Renal pelvis (tissue), 4 donors: ENCODE results near the gene LCLAT1. TPM values are rescaled to one million over a fixed set of nuclear protein-coding genes. Genes with fewer than 3 reads are reported as not detected.

Experiments
- DNase-seq: peaks from one replicate; pipeline ENCODE4 v3.0.0-alpha.2; 2013
- polyA plus RNA-seq, 3 donors: library from polyadenylated mRNA; unstranded; fragments of 120-200 nt; gene quantifications; one replicate each; pipeline ENCODE4 v1.2.1, GENCODE V29; 2013; ENCODE audit not compliant: insufficient read length in 3 of 3

Gene LCLAT1
- polyA plus RNA-seq, 3 donors, result 16.7 to 21.0 (median 20.6) TPM

DNA sequence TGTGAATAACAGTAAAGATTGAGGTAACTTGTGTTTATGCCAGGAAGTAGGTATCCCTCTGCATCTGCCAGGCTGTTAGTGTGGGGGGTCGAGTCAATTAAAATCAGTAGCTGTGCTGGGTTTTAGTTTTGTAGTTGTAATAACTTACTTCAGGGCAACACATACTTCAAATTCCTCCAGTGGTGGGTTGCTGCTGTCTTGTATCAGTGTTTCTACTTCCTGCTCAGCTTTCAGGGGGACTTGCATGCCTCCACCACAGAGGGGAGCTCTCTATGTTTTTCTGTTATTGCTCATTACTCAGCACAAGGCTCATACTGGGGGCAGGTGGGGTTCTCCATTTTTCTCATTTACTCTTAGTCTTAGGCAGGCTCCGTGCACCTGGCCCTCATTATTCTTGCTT is 223.4 kb downstream of the LCLAT1 start:
- no peak for DNase-seq

DNA sequence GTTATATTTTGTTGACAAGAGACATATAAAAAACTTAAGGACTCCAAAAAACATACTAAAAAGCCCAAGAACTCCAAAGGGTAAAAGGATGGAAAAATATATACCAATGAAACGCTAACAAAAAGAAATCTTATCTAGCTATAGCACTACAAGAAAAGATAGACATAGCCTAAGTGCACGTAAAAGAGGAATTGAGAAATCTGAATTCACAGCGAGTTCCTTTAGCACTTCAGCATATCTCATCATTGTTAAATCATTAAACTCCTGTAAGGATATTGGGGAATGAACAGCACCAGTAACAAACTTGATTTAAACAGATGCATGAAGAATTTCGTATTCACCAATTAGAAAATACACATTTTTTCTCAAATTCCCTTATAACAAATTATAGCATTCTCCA is 226.1 kb downstream of the LCLAT1 start:
- no peak for DNase-seq

DNA sequence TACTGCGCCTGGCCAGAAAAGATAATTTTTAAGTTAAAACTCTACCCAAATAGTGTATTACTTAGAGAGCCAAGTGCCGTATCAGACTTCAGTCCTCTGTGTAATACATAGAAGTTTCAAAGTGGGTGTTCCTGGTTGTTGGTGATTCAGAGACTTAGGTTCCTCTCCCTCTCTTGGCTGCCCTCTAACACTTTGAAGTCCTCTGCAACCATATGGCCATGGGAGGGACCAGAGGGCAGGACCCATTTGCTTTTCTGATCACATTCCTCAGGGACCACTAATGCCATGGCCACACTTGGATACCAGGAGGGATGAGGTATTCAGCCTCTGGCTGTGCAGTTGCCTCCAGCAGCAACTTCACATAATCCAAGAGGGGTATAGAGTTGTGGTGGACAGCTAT is 228.7 kb downstream of the LCLAT1 start:
- no peak for DNase-seq

DNA sequence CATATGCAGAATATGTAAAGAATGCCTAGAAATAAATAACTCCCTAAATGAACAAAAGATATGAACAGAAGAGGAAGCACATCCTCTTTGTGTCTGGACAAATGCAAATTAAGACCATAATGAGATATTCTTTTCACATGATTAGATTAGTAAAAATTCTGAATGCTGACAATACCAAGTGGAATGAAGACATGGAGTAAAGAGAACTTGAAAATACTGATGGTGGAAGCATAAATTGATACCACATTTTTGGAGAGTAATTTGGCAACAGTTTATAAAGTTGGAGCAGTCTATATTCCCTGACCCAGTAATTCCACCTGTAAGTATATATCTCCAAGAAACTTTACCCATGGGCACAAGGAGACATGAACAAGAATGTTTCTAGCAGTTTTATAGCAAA is 230.2 kb downstream of the LCLAT1 start:
- DNase-seq, result no peak

- no peak for DNase-seq
These were observed 230.9 kb downstream of the LCLAT1 start for GRCh38 chr2:30677861-30678385.

DNA sequence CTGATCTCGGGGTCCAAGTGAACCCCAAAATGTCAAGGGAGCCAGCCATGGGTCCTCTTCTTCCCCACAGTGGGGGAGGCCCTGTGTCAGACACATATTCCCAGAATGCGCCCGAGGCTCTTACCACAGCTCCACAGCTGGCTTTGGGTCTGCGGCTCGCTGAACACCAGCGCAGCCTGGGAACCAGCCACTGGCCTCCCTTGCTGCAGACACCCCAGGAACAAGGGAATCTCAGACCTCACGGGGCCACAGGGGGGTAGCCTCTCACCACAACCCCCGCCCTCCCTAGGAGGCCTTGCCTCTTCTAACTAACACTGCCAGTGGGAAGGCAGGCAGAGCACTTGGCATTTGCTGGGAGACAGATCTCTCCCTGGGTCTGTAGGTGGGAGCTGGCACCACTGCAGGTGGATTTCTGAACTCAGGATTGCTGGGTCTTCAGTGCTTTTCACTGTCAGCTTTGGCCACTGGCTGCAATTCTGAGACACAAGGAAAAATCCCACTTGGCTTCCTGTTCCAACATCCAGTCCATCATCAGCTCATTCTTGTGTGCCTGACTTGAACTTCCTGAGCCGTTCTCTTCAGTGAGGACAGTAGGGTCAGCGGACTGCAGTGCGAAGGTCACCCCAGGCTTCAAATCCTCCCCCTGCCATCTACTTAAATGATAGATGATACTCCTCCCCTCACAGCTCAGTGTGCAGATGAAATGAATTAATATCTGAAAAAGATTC is 231.5 kb downstream of the LCLAT1 start:
- DNase-seq, result no peak

DNA sequence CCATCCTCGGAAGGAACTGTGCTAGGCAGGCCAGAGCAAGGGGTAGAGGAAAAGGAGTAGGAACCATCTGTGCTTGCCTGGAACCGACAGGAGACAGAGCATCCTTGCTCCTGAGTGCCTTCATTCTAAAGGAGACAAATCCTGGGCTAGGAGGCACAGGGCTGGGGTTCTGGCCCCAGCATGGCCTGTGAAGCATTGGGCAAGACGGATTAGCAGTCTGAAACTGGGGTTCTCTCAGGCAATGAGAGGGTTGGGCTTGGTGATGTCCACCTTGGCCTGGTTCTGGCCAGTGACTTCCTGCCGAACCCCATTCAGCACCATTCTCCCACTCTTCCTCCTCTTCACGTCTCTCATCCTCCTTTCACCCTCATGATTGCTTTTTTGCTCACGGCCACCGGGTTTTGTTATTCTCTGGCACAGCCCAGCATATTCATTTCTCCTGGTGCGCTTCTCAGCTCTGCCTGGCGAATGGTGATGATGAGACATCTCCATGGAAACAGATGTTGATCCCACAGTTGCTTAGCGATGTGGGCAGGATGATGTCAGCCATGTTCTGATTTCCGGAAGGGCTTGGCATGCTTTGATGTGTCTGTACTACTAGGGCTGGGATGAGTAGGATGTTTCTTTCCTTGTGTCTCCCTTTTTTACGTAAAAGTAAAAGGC is 232.5 kb downstream of the LCLAT1 start:
- no peak for DNase-seq

GRCh38 chr2:30680121-30680520 is 233.1 kb downstream of the LCLAT1 start:
- no peak for DNase-seq

DNA sequence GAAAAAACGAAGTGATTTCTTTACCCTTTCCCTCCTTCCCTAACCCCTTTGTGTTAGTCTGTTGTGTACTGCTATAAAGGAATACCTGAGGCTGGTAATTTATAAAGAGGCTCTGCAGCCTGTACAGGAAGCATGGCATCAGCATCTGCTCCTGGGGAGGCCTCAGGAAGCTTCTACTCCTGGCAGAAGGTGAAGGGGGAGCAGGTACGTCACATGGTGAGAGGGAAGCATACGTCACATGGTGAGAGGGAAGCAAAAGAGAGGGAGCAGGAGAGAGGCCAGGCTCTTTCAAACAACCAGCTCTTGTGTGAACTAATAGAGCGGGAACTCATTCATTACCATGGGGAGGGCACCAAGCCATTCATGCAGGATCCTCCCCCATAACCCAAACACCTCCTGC is 234.0 kb downstream of the LCLAT1 start:
- DNase-seq, result no peak

DNA sequence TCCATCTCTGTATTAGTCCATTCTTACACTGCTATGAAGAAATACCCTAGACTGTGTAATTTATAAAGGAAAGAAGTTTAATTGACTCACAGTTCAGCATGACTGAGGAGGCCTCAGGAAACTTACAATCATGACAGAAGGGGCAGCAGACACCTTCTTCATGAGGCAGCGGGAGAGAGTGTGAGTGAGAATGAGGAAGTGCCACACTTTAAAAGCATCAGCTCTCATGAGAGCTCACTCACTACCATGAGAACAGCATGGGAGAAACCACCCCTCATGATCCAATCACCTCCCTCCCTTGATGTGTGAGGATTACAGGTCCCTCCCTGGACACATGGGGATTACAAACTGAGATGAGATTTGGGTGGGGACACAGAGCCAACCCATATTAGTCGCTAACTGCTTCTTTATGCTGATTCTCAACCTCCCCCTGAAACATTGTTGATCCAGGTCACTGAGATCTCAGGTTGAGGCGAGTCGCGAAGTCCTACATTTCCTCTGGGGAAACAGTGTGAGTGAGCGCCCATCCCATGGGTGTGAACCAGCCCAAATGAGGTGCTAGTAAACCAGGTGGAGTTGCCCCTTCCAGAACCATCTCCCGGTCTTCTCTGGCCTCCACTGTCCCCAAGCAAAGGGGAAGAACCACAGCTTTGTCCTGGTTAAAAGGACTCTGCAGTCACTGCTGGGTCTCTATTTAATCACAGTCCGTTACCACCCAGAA is 236.3 kb downstream of the LCLAT1 start:
- DNase-seq, result no peak

DNA sequence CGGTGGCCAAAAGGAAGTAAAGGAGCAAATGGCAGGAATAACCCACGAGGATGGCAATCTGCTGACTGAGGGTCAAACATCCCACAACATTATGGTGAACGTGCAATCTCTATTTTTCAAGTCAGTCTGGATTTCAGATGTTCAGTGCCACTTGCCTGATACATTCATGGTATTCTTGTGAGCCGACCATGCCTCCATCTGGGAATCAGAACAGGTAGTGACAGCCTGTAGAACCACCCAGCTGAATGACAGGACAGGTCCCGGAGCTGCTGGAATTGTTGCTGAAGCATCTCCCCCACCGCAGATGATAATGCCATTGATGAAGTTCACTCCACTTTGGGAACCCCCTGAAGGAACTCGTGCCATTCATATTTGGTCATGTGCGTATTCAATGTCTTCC is 237.0 kb downstream of the LCLAT1 start:
- DNase-seq, result no peak

DNA sequence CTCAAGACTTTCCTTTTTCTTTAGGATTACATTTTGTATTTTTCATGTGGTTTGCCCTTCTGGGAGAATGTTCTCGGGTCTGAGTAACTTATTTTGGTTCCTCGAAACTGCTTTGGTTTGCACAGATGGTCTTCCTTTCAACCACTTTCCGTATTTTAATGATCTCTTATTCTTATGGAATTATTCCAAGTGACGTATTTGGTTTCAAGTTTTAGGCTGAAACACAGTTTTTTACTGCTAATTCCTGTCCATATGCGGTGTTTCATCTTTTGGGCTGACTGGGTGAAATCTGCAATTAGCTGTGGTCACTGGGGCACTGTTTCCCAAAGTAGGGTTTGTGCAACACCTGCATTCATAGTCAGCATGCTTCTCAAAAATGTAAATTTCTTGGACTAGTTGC is 237.5 kb downstream of the LCLAT1 start:
- no peak for DNase-seq

DNA sequence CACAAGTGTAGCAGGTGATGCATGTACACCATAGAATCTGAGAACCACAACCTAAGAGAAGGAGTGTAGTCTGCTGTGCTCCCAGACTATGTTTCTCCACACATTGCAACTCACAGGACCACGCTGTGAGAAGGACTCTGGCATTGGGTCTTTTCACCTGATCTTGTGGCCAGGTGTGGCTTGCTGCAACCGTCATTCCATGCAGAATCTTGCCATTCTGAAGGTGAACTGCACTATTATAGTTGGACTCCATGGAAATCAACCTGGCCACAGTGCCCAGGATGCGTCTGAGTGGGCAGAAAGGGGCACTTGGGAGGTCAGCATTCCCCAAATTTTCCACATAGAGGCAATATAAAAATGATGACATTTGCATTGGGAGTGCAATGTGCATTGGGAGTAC is 237.9 kb downstream of the LCLAT1 start:
- DNase-seq, result no peak

DNA sequence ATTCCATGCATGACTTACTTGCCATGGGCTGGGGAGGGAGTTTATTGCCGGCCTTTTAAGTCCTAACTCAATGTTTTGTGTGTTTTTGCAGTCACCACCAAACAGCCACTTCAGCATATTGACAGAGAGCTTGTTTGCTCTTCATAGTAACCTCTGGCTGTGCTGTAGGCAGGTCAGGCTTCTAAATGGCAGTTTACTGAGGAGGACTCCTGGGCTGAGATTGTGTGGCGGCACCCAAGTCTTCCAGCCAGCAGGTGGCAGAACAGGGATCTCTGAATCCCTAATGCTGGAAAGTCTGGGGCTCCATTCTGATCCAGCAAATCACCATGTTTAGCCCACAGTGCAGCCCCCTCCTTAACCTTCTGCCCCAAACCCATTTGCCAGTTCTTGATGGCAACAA is 239.0 kb downstream of the LCLAT1 start:
- DNase-seq, result no peak

GRCh38 chr2:30686669-30687068 is 239.6 kb downstream of the LCLAT1 start:
- no peak for DNase-seq

GRCh38 chr2:30688956-30689401 is 241.9 kb downstream of the LCLAT1 start:
- no peak for DNase-seq

GRCh38 chr2:30689496-30690125 is 242.6 kb downstream of the LCLAT1 start:
- DNase-seq, result no peak

DNA sequence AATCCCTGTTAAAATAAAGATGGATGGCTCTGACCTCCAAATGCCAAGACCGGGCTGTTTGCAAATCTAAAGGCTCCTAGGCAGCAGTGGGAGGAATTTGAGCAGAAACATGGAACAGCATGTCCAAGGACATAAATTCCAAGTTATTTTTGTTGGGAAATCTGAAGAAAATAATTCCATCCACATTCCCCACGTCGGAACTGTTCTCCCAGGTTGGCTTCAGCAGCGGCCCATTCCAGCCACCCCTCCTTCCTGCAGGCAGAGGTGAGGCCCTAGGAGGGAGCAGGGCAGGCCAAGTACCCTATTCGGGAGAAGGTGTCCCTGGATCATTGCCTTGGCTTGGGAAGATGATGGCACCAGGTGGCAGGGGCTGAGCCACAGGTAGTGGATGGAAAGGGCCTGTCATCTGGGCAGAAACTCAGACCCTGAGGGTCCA is 243.1 kb downstream of the LCLAT1 start:
- no peak for DNase-seq

DNA sequence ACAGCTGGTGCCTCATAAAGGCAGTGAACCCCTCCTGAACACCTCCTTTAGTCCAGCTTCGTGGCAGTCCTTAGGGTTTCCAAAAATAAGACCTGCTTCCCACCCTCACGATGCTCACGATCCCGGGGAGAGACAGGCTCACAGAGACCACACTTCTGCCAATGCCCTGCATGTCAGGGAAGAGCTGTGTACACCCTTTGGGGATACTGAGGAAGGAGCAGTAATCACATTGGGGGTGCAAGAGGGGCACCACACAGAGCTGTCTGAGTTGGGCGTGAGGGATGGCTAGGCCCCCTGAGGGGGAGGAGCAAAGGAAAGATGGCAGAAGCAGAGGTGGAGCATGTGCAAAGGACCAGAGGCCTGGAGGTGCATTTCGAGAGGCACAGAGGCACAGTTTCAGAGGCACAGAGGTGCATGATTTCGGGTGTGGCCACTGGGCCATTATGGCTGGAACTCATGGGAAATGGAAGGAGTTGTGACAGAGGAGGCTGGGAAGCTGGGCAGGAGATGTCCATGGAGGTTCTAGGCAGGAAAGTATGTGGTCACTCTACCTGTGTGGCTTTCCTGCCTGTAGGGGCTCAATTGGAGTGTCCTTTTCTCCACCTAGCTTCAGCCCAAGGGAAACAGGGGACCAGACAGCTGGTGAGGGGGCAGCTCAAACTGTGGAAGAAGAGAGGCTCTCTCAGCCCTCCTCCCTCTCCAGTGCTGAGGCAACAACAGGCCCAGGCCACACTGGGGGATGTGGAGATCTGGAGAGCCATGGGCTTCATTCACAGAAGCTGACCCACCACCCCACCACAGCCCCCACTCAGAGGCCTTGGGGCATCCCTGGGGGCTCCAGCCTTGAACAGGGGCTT is 244.3 kb downstream of the LCLAT1 start:
- DNase-seq, result no peak

DNA sequence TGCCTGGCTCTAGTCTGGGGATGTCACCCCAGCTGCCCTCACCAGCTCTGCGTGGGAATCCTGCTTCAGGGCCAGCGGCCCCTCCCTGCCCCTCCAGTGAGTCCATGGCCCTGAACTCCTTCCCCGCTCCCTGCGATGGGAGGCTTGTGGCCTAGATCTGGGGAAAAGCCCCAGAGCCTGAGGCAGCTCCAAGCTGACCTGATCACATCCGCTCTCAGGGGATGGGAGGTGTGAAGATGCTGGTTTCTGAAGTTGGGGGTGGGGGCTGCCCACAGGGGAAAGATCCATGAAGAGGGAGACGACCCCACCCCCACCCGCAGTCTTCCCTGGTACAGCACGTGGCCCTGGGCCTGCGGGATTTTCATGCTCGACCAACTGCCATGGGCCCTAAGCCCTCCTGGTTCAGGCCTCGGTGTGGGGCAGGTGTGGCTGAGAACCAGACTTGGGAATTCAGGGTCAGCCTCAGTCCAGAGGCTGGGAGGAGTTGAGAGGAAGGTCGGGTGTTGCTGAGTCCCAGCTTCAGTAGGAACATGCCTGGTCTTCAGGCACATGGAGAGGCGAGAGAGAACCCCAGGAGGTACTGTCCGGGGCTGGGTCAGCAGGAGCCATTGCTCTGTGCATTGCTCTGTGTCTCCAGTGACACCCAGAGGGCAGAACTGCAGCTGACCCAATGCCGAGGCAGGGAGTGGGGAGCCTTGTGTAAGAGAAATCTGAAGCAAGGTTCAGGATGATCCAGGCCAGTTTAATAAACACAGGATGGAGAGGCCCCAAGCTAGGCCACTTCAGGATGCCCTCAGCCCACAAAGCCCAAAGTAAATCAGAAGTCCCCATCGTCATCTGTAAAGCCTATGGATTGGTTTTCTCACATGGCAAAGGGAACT is 245.1 kb downstream of the LCLAT1 start:
- DNase-seq, result no peak
